GM19238 (cell line): ENCODE data around the gene SHLD2.
"Not testable (repeated sequence)": the region's sequence is repeated elsewhere in the genome, so short reads cannot be mapped to it uniquely, and the experiment has no call there.

Experiments
- DNase-seq: peaks from one replicate; pipeline ENCODE4 v3.0.0; 2011; ENCODE audit warnings: low spot score; ENCODE audit not compliant: insufficient read length

Gene SHLD2

GRCh38 chr10:87142230-87143108 is 47.5 kb downstream of the SHLD2 start:
- not testable (repeated sequence) for DNase-seq

- not testable (repeated sequence) for DNase-seq
Observed at GRCh38 chr10:87143109-87143418, 48.1 kb downstream of the SHLD2 start.

GRCh38 chr10:87145598-87145997 is 50.6 kb downstream of the SHLD2 start:
- DNase-seq = not testable (repeated sequence)

DNA sequence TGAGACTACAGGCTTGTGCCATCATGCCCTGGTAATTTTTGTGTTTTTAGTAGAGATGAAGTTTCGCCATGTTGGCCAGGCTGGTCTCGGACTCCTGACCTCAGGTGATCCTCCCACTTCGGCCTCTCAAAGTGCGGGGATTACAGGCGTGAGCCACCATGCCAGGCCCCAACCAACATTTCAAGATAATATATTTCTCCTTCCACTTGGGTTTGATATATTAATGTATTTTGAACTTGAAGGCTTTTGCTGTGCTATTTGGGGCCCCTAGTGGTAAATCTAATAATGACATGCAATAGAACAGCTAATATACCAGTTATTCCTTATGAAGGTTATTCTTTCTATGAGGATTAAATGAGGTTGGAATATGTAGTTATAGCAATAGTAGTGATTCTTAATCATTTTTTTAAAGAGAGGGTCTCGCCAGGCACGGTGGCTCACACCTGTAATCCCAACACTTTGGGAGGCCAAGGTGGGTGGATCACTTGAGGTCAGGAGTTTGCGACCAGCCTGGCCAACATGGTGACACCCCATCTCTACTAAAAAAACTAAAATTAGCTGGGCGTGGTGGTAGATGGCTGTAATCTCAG is 54.1 kb downstream of the SHLD2 start:
- DNase-seq = not testable (repeated sequence)

DNA sequence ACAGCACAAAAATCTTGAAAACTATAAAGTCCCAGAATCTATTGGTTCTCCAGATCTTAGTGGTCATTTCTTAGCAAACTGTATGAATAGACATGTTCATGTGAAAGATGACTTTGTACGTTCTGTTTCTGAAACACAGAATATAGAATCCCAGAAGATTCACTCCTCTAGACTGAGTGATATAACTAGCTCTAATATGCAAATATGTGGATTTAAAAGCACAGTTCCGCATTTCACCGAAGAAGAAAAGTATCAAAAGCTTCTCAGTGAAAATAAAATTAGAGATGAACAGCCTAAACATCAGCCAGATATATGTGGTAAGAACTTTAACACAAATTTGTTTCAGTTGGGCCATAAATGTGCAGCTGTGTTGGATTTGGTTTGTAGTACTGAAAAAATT is 56.5 kb downstream of the SHLD2 start:
- not testable (repeated sequence) for DNase-seq

- DNase-seq = not testable (repeated sequence)
Observed at GRCh38 chr10:87156841-87157240, 61.8 kb downstream of the SHLD2 start.

GRCh38 chr10:87157821-87158220 is 62.8 kb downstream of the SHLD2 start:
- DNase-seq = not testable (repeated sequence)

DNA sequence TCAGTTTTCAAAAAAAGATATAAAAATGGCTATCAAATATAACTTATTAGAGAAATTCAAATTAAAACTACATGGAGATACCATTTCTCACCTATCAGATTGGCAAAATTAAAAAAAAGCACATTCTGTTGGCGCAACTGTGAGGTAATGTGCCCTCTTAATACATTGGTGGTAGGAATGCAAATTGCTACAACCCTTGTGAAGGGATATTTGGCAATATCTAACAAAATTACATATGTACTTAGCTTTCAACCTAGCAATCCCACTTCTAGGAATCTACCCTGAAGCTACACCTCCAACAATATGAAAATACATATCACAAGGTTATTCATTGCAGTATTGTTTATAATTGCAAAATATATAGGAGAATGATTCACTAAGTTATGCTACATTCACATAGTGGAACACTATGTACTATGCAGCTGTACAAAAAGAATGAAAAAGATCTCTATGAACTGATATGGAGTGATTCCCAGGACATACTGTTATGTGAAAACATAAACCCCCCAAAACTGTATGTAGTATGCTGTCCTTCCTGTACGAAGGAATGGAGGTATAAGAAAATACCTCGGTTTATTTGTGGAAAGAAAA is 67.8 kb downstream of the SHLD2 start:
- DNase-seq = not testable (repeated sequence)

DNA sequence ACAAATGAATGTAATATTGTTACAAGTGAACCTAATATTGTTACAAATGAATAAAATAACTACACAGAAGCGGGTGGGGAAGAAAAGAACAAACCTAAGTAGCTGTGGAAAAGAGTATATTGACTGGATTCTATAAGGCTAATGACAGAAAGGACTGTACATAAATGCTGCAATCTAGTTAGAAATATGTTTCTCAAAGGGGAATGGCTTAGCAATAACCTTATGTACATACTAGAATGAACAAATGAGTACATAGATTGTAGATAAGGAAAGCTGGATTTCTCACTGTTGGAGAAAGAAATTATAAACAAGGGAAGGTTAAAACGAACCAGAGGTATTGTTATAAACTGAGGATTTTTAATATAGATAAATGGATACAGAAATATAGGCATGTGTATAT is 68.4 kb downstream of the SHLD2 start:
- DNase-seq = not testable (repeated sequence)

DNA sequence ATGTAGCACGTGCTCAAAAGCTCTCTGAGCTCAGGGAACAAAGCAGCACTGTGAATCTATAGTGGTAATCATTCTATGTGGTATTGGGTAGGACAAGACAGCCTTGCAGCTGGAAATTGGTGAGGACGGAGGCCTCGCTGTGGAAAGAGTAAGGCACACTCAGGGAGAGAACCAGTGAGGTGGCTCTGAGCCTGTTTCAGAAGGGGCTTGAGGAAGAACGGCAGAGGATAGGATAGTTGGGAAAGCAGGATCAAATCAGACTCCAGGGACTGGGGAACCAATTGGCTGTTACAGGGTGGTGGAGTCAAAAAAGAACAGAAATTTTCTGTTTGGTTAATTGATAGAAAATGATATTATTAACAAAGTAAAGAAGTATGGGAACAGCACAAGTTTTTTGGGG is 74.9 kb downstream of the SHLD2 start:
- DNase-seq = not testable (repeated sequence)

DNA sequence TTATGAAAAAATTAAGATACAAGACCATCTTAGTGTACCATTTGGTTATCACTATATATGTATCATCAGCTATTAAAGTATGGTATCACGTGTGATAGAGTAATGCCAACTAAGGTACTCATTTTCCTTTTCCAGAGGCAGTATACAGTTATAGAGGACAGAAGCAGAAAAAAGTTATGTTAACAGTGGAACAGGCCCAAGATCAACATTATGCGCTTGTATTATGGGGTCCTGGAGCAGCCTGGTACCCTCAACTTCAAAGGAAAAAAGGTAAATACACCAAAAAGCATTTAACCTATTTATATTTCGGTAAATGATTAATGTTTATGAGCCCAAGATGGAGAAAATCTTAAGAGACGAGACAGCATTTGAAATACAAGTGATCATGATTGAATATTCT is 75.7 kb downstream of the SHLD2 start:
- not testable (repeated sequence) for DNase-seq

- DNase-seq = not testable (repeated sequence)
Observed at GRCh38 chr10:87171670-87172069, 76.7 kb downstream of the SHLD2 start.

DNA sequence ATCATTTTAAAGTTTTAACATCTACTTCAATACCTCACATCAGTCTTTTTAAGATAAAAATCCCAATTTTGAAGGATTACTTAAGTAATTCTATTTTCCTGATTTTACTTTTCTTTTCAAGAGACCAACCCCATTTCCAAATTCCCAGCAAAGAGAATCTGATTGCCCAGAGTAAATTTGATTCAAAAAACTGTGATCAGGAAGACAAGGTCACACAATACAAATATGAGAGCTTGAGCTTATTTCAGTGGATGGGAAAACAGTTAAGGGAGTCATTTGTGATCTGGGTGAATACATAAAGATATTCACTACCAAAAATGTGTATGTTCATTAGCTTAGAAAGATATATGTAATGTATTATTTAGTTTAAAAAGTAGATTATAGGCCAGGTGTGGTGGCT is 77.2 kb downstream of the SHLD2 start:
- DNase-seq = not testable (repeated sequence)

GRCh38 chr10:87177587-87177986 is 82.6 kb downstream of the SHLD2 start:
- not testable (repeated sequence) for DNase-seq

GRCh38 chr10:87184421-87184820 is 89.4 kb downstream of the SHLD2 start:
- not testable (repeated sequence) for DNase-seq

- DNase-seq = not testable (repeated sequence)
Observed at GRCh38 chr10:87186016-87186415, 91.0 kb downstream of the SHLD2 start.

DNA sequence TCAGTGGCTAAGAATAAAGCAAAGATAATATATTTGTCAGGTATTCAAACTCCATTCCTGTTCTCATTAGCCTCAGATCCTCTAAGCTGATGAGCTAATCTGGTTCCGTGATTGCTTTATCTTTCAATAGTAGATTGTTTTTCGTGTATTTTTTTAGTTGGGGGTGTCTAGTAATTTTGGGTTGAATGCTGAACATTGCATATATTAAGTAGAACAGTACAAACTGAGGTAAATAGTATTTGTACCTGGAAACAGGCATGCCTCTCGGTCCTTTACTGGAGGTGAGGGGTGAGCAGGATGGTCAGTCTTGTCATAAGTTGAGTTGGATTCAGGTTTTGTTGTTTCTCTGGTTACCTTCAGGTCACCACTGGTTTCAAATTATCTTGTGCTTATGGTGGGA is 92.6 kb downstream of the SHLD2 start:
- not testable (repeated sequence) for DNase-seq

GRCh38 chr10:87191841-87192240 is 96.8 kb downstream of the SHLD2 start:
- not testable (repeated sequence) for DNase-seq

- DNase-seq = not testable (repeated sequence)
Observed at GRCh38 chr10:87200924-87201323, 105.9 kb downstream of the SHLD2 start.

GRCh38 chr10:87204801-87205200 is 109.8 kb downstream of the SHLD2 start:
- DNase-seq = not testable (repeated sequence)

- DNase-seq = not testable (repeated sequence)
Observed at GRCh38 chr10:87206922-87207321, 111.9 kb downstream of the SHLD2 start.

DNA sequence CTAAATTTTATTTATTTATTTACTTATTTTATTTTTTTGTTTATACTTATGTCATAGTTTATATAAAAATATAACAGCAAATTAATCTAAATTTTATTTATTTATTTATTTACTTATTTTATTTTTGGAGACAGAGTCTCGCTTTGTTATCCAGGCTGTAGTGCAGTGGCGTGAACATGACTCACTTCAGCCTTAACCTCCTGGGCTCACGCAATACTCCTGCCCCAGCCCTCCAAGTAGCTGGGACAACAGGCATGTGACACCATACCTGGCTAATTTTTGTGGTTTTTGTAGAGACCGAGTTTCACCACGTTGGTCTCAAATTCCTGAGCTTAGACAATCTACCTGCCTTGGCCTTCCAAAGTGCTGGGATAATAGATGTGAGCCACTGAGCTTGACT is 115.3 kb downstream of the SHLD2 start:
- not testable (repeated sequence) for DNase-seq
